ENCODE data around the gene PRSS23.

GRCh38 chr11:86806903-86807302 is 6.6 kb downstream of the PRSS23 start:
- TF ChIP-seq YY1 (IDR thresholded peaks at IDR 0.05; ENCODE audit: insufficient read depth, insufficient read length) (no peak), ZNF274 (IDR thresholded peaks at IDR 0.05; ENCODE audit: low read depth, low read length) (no peak)

Measured in NT2/D1 (cell line).